Measurements from ENCODE around the gene NDUFV3.
"Not testable (repeated sequence)": the region's sequence is repeated elsewhere in the genome, so short reads cannot be mapped to it uniquely, and the experiment has no call there.

The NDUFV3 gene

DNA sequence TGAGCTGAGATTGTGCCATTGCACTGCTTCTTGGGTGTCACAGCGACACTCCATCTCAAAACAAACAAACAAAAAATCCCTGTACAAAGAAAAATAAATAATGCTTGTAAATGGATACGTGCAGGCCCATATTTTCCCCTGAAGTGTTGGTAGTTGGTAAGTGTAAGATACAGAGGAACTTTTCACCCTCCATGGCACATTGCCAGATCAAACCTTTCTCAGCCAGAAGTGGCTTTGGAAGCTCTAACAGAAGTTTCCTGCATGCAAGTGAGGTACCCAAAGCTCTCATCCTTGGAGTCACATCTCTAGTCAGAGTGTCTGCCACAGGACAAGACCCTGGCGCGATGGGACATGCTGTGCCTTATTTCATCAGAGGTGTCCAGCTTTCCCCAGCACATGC, 7.3 kb downstream of the NDUFV3 start:
- DNase-seq, result no peak

- no peak for DNase-seq
Measured at GRCh38 chr21:42903817-42904216, 10.7 kb downstream of the NDUFV3 start.

- no peak for DNase-seq
Measured at GRCh38 chr21:42905195-42905594, 12.1 kb downstream of the NDUFV3 start.

GRCh38 chr21:42906233-42906632, 13.1 kb downstream of the NDUFV3 start:
- no peak for DNase-seq

DNA sequence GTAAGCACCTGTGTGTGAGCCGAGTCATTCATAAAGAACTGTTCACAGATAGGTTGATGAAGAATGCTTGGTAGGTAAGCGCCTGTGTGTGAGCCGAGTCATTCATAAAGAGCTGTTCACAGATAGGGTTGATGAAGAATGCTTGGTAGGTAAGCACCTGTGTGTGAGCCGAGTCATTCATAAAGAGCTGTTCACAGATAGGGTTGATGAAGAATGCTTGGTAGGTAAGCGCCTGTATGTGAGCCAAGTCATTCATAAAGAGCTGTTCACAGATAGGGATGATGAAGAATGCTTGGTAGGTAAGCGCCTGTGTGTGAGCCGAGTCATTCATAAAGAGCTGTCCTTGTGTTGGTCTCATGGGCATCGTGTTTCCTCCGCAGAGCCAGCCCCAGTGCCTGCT, 15.4 kb downstream of the NDUFV3 start:
- not testable (repeated sequence) for DNase-seq

- DNase-seq, result not testable (repeated sequence)
Measured at GRCh38 chr21:42911920-42912319, 18.8 kb downstream of the NDUFV3 start.

DNA sequence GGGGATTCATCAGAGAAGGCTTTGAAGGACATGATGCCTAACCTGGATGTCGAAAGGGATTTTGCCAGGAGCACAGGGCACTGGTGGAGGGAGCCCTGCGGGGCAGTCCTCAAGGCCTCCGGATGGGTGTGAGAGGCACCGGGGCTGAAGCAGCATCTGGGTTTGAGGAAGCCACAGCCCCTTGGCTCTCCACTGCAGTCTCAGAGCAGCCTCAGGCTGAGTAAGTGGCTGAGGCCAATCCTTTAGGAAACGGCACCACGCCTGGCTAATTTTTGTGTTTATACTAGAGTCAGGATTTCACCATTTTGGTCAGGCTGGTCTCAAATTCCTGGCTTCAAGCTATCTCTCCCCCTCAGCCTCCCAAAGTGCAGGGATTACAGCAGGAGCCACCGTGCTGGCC, 20.4 kb downstream of the NDUFV3 start:
- DNase-seq, result no peak

- DNase-seq, result no peak
Measured at GRCh38 chr21:42918291-42918690, 25.2 kb downstream of the NDUFV3 start.

DNA sequence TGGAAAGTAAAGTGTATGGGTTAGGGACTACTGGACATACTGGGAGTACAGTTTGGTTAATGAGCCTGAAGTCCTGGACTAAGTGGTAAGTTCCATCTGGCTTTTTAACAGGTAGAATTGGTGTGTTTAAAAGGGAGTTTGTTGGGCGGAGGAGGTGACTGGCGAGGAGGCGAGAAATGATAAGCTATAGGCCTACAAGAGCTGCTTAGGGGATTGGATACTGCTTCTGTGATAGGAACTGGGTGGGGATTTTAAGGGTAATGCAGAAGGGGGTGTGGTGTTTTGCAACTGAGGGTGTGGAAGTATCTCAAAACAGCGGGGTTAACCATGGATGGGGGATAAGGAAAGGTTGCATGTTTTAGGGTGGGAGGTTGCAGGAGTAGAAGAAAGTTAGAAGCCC, 28.8 kb downstream of the NDUFV3 start:
- no peak for DNase-seq

- no peak for DNase-seq
Measured at GRCh38 chr21:42922918-42923317, 29.8 kb downstream of the NDUFV3 start.

DNA sequence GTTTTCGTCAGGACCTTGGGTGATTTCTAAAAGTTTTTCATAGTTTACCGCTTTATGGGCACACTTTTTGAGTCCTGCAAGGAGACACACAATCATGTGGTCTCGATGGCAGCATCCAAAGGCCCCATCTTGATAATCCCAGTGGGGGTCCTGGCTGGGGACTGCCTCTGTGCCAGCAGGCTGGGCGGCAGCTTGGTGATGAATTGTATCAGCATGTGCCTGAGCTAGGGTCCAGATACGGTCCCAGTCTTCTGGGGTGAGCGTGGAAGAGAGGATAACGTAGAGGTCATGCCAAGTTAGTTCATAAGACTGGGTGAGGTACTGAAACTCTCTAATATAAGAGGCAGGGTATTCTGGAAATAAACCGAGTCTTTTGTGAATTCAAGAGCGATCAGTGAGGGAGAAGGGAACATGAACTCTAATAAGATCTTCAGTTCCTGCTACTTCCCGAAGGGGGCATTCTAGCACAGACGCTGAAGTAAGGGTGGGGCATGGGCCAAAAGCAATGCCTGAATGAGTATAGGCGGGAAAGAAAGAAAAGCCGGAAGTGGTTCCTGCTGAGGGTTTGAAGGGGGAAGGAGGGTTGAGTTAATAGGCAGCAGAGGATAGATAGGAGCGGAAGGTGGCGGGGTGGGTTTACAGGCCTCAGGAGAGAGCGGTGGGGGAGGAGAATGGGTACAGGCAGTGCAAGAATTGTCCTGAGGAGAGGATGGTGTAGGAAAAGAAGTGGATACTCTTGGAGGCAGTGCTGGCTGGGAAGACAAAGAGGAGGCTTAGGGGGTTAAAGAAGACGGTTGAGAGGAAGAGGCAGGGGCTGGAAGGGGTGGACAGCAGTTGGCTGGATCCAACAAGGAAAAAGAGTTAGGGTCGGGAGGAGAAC, 30.7 kb downstream of the NDUFV3 start:
- DNase-seq, result peak; percentile 55

DNA sequence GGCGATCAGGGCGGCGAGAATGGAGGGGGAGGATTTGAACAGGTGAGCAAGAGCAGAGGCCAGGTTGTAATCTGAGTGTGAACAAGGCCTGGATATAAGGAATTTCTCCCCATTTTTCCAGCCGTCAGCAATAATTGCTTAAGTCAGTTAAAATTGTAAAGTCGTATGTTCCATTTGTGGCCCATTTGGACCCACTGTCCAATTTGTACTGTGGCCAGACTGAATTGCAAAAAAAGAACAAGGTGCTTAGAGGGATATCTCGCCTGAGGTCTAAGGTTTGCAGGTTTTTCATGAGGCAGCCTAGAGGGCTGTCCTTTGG, 31.3 kb downstream of the NDUFV3 start:
- no peak for DNase-seq

DNA sequence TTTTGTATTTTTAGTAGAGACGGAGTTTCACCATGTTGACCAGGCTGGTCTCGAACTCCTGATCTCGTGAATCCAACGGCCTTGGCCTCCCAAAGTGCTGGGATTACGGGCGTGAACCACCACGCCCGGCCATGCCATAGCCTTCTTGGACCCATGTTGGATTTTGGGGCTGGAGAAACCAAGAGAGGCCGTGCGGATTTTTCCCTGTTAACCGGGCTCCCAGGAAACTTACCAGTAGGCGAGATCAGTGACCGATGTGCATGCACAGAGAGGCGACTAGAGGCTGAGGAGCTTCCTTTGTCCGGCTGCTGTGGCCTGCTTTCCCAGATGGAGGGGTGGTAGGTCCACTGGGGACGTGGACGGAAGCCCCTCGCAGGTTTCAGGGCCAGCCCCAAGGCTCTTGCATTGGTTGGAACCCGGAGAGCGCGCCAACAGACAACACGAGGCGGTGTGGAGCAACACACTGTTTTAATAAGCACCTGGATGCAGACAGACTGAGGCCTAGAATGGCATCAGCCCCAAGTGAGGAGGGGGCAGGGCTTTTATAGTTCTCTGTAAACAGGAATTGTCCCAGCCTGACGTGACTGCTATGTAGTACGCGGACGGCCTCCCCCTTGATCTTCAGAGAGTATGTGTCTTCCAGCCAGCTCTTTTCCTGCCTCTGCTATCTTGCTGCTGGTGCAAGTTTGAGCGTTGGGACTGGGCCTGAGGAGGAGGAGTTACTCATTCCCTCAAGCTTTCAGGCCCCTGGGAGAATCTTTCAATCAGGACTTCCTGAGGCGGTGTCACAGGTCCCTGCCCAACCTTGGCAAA, 32.2 kb downstream of the NDUFV3 start, which contains the start of gene ERVH48-1:
ERVH48-1 (minus strand) TSS at position 517 of the 813 bp plus-strand sequence. CDS start 6,624 bp downstream, outside the sequence.
- DNase-seq, result no peak

DNA sequence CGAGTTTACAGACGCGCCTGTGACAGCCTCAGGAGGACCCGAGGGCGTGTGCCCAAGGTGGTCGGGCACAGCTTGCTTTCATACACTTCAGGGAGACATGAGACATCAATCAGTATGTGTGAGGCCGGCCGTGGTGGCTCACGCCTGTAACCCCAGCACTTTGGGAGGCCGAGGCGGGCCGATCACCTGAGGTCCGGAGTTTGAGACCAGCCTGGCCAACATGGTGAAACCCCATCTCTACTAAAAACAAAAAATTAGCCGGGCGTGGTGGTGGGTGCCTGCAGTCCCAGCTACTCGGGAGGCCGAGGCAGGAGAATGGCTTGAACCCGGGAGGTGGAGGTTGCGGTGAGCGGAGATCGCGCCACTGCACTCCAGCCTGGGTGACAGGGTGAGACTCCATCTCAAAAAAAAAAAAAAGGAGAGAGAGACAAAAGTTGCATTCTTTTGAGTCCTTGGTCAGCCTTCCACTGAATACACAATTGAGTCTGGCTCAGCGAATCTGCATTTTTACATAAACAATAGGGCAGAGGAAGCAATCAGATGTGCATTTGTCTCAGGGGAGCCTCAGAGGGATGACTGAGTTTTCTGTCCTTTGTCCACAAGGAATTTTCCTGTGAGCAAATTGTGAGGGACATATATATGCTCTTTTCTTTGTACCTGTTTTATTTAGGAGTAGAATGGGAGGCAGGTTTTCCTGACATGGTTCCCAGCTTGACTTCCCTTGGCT, 34.5 kb downstream of the NDUFV3 start:
- not testable (repeated sequence) for DNase-seq

DNA sequence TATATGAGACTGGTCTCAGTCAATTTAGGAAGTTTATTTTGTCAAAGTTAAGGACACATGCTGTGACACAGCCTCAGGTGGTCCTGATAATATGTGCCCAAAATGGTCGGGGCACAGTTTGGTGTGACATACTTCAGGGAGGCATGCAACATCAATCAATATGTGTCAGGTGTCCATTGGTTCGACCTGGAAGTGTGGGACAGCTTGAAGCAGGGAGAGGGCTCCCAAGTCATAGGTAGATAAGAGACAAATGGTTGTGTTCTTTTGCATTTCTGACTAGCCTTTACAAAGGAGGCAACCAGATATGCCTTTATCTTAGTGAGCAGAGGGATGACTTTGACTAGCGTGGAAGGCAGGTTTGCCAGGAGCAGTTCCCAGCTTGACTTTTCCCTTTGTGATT, 36.9 kb downstream of the NDUFV3 start:
- DNase-seq, result no peak

DNA sequence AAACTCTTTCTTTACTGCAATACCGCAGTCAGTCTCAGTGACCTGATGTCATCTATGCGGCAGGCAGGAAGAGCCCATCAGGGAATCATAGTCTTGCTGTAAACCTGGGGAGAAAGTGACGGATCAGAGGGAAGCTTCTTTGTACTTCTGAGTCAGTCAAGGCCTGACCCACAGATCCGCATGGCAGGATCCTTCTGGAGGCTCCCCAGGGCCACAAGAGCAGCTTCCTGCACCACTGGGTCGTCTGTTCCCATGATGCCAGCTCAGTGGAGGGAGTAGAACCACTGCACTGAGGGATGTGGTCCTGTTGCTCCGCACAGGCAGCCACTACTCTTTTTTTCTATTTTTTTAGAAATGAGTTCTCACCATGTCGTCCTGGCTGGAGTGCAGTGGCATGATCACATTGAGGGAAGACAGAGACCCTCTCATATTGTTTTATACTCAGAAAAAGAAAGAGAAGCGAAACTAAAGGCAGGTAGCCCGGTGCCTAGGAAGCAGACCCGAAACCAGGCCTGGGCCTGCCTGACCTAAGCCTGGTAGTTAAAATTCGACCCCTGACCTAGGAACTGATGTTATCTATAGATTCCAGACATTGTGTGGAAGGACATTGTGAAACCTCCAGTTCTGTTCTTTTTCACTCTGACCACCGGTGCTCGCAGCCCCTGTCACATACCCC, 38.6 kb downstream of the NDUFV3 start:
- no peak for DNase-seq

- not testable (repeated sequence) for DNase-seq
Measured at GRCh38 chr21:42932378-42933136, 39.4 kb downstream of the NDUFV3 start.

DNA sequence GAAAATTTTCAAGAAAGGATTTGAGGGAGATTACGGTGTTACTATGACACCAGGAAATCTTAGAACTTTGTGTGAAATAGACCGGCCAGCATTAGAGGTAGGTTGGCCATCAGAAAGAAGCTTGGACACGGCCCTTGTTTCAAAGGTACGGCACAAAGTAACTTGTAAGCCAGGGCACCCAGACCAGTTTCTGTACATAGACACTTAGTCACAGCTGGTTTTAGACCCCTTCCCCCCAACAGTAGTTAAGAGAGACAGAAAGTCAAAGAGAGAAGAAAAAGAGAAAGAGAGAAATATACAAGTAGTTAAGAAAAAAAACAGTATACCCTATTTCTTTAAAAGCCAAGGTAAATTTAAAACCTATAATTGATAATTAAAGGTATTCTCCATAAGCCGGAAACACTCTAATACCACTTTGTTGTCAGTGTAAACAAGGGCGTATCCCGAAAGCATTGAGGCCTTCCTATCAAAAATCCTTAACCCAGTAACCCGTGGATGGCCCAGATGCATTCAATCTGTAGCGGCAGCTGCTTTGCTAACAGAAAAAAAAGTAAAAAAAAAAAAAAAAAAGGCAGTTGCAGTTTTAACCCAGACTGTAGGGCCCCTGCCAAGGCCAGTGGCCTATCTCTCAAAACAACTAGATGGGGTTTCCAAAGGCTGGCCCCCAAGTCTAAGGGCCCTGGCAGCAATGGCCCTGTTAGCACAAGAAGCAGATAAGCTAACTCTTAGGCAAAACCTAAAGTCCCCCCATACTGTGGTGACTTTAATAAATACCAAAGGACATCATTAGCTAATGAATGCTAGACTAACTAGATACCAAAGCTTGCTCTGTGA, 40.2 kb downstream of the NDUFV3 start:
- not testable (repeated sequence) for DNase-seq

DNA sequence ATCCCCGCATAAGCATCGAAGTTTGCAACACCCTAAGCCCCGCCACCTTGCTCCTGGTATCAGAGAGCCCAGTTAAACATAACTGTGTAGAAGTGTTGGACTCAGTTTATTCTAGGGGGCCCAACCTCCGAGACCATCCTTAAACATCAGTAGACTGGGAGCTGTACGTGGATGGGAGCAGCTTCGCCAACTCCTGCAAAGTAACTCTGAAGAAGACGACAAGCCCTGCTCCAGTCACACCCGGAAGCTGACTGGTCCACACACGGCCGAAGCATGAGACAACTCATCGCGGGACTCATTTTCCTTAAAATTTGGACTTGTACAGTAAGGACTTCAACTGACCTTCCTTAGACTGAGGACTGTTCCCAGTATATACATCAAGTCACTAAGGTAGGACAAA, 40.9 kb downstream of the NDUFV3 start:
- DNase-seq, result not testable (repeated sequence)

- not testable (repeated sequence) for DNase-seq
Measured at GRCh38 chr21:42936360-42936759, 43.3 kb downstream of the NDUFV3 start.

Data from 8988T (cell line).